GM12872 (cell line): Measurements from ENCODE around the gene C9orf152.

Experiments
- CTCF ChIP-seq: IDR thresholded peaks from 3 replicates; pipeline ENCODE4 v1.5.1; 2011; ENCODE audit warnings: low read depth, mild to moderate bottlenecking, low read length, moderate library complexity; ENCODE audit not compliant: insufficient read depth

Gene C9orf152

DNA sequence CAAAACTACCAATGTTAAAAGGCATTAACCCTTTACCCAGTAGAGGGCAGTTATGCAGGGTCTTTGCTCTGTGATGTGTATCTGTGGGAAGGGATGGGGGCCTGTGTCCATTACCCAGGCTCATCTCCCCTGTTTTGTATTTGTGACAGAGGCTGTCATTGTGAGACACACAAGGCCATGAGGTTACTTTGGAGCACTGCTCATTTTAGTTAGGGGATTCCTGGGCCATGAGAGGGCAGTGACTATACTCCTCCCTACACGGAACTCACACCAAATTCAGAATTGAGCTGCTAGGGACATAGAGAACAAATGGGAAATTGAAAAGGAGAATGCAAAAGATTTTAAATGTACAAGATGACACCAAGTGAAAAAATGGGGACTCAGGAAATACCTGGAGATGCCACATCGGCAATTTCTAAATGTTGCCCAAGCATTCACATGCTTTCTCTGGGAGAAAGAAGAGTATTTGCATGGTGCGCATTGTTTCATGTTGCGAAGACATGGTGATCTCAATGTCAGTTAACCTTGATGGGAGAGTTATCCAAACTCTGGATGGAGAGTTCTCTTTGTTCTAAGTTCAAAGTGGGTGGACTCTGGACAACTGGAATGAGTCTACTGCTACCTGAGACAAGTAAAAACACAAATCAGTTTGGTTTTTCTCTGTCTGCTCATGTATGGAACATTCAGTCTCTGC is 32.5 kb downstream of the C9orf152 start:
- TF ChIP-seq CTCF: no peak

DNA sequence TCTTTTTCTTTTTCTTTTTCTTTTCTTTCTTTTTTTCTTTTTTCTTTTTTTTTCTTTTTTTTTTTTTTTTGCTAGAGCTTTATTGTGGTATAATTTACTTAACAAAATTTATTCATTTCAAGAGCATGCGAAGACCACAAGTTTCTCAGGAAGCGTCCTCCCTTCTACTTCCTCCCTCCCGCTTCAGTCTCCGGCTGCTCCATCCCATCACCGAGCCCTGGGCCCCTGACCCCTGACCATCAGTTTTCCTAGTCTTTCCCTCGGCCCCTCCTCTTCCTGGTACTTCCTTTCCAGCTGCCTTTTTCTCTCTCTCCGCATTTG is 34.7 kb downstream of the C9orf152 start:
- TF ChIP-seq CTCF: no peak

- no peak for TF ChIP-seq CTCF
These were observed 37.4 kb downstream of the C9orf152 start for GRCh38 chr9:110170357-110171257.

DNA sequence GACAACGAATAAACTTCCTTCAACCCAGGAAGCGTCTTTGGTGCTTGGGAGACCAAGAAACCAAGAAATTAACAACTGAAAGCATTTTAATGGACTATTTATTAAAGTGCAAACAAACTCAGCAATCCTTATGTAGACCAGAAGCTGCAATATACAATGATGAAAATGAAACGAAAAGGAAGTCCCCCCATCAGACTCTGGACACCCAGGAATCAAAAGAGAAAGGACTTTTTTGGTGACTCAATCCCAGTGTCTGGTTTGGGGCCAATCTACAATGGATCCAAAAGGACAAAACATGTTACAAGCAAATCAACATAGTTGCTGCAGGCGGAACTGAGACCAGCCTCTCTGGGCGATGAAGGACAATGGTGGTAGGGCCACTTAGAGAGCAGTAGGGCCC is 39.5 kb downstream of the C9orf152 start:
- TF ChIP-seq CTCF: no peak

DNA sequence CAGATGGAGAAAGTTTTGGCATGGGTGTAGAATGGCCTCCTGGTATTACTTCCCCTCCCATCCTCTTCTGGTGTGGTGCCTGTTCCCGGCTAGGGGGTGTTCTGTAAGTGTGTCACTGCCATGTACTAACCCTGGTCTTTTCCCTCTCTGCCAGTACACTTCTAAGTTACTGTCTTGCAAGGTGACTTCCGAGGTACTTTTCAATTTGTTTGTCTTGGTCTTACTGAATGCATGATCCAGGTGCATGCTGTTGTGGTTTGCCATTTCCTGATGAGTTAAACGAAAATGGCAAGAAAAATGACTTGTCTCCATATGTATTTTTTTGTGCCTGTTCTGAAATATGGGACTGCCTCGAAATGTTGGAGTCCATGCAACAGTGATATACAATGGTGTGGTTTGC is 46.0 kb downstream of the C9orf152 start:
- TF ChIP-seq CTCF: no peak

- TF ChIP-seq CTCF: no peak
These were observed 47.3 kb downstream of the C9orf152 start for GRCh38 chr9:110160685-110161084.

- TF ChIP-seq CTCF: no peak
These were observed 47.8 kb downstream of the C9orf152 start for GRCh38 chr9:110160123-110160522.
